ENCODE results near the gene HM13.

- no peak for TF ChIP-seq CTCF (IDR thresholded peaks at IDR 0.05)
- TF ChIP-seq POLR2A (IDR thresholded peaks at IDR 0.05), result no peak
Observed at GRCh38 chr20:31566319-31566657, 52.0 kb downstream of the HM13 start.
